Activated T-helper 17 cell treated with anti-CD3 and anti-CD28 coated beads, Interleukin-2, amount 50 U/mL, for 72 hours (primary cell): Measurements from ENCODE around the gene OTOG. TPM values are rescaled to one million over a fixed set of nuclear protein-coding genes. Genes with fewer than 3 reads are reported as not detected.

Experiments used
- ATAC-seq: fragments of 150-1000 bp; cut with Tn5 transposase; replicated peaks from 2 replicates; pipeline ENCODE4 v1.10.0; 2021; ENCODE audit warnings: mild to moderate bottlenecking, moderate library complexity
- H3K27ac Mint-ChIP-seq: one replicate; pipeline ENCODE4 v1.8.0; 2022; ENCODE audit warnings: mixed read lengths
- H3K27me3 Mint-ChIP-seq: one replicate; pipeline ENCODE4 v1.8.0; 2022; ENCODE audit warnings: mixed read lengths
- H3K36me3 Mint-ChIP-seq: one replicate; pipeline ENCODE4 v1.8.0; 2022; ENCODE audit warnings: low read depth, mild to moderate bottlenecking, mixed read lengths
- H3K4me1 Mint-ChIP-seq: one replicate; pipeline ENCODE4 v1.8.0; 2022; ENCODE audit warnings: mixed read lengths
- H3K4me3 Mint-ChIP-seq: one replicate; pipeline ENCODE4 v1.8.0; 2022; ENCODE audit warnings: mild to moderate bottlenecking, mixed read lengths
- H3K9me3 Mint-ChIP-seq: one replicate; pipeline ENCODE4 v1.8.0; 2022; ENCODE audit warnings: mixed read lengths
- total RNA-seq, 2 donors: library from RNA; stranded (reverse); gene quantifications; one replicate each; pipeline ENCODE4 v1.2.3, GENCODE V29; 2022

The OTOG gene
- total RNA-seq, 2 donors from 2014 or later, result not detected

DNA sequence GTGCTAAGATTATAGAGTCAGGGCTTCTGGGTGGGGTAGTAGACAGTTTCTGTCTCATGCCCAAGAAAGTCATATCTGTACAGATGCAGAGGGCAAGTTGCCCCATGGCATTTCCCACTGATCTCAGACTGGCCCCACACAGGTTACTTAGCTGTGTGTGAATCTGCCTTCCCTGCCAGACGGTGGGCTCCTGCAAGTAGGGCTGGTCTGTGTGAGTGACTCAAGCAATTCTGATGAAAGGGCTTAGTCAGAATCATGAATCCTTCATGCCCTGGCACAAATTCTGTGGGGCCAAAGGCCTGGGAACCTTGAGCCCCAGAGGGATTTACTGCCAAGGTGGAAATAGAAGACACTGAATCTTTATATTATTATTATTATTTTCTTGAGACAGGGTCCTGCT is 33.2 kb upstream of the OTOG start:
- Mint-ChIP-seq H3K27ac (no peak overlapping the region), H3K4me1 (no peaks in the 10 kb centered on the region), H3K27me3 (peaks cover 7% of the 10 kb centered on the region), H3K4me3 (no peak overlapping the region), H3K9me3 (no peaks in the 10 kb centered on the region), H3K36me3 (no peaks in the 10 kb centered on the region)
- ATAC-seq, result peak; percentile 12

DNA sequence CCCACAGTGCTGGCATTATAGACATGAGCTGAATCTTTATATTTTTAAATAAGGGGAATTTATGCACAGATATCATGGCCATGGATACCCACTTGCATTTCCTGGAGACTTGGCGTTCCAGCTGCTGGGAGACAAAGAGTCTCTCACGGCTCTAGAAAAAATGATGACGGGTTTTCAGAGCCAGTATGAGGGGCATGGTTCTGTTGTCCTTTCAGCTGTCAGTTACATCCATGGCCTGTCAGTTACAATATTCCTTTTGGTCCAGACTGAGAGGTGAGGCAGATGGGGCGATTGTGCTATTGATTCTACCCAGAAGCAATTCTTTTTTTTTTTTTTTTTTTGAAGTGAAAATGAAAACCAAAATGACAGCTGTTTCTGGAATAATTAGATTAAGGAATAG is 32.6 kb upstream of the OTOG start:
- Mint-ChIP-seq H3K36me3 (no peaks in the 10 kb centered on the region), H3K4me3 (no peak overlapping the region), H3K27ac (no peak overlapping the region), H3K9me3 (no peaks in the 10 kb centered on the region), H3K4me1 (no peaks in the 10 kb centered on the region), H3K27me3 (peaks cover 3% of the 10 kb centered on the region)
- no peak for ATAC-seq

DNA sequence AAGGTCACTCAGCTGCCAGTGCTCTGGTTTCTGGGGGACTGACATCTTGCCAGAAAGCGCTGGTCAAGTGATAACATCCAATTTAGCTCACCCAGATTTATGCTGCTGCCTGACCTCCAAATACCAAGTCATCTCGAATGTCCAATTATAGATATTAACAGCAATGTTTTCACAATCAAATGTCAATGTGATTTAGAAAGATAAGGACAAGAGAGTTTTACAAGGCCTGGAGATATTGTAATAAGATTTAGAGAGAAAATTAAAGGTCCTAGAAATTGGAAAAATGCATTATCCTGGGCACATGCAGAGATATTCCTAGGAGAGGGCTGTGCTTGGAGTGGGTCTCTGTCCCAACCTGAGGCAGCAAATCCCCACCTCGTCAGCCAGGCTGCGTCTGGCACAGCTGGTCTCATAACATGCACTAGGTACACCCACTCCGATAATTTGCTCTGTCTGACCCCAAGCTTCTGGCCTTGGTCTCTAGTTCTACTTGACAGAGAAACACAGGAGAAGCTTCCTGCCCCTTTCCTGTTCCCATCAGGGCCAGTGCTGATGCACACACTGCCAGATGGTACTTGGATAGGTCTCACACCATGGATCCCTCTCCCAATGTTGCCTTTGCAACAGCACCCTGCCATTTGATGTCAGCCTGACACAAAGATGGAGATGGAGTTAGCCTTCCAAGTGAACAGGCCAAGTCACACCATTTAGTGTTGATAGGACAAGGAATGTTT is 31.4 kb upstream of the OTOG start:
- Mint-ChIP-seq H3K36me3 (no peaks in the 10 kb centered on the region), H3K4me3 (no peak overlapping the region), H3K27ac (no peak overlapping the region), H3K27me3 (peaks cover 3% of the 10 kb centered on the region), H3K9me3 (no peaks in the 10 kb centered on the region), H3K4me1 (no peaks in the 10 kb centered on the region)
- ATAC-seq, result no peak

DNA sequence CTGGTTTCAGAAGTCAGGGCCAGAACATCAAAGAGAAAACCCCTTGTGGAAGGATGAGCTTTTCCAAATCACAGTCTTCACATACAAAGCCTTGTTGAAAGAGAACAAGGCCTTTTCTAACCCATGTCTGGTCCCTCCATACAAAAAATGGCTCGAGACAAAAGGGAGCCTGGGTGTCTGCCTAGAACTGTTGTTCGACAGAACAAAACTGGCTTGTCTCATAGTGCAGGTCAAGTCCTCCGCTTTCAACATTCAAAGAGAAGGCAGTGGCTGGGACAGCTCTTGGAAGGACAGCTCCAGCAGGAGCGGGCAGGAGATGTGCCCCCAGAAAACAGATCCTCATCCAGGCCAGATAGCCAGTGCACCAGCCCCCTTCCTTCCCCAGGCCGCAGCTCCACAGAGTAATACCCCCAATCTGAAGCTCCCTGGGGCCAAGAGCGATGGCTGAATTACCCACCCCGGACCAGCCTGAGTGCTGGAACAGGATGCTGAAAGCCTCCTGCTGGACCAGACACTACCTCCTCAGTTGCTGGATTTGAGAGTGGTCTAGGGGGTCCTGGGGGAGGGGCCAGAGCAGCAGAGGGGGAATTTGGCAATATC is 30.4 kb upstream of the OTOG start:
- Mint-ChIP-seq H3K27me3 (peaks cover 3% of the 10 kb centered on the region), H3K36me3 (no peaks in the 10 kb centered on the region), H3K27ac (no peak overlapping the region), H3K4me3 (no peak overlapping the region), H3K9me3 (no peaks in the 10 kb centered on the region), H3K4me1 (no peaks in the 10 kb centered on the region)
- no peak for ATAC-seq

DNA sequence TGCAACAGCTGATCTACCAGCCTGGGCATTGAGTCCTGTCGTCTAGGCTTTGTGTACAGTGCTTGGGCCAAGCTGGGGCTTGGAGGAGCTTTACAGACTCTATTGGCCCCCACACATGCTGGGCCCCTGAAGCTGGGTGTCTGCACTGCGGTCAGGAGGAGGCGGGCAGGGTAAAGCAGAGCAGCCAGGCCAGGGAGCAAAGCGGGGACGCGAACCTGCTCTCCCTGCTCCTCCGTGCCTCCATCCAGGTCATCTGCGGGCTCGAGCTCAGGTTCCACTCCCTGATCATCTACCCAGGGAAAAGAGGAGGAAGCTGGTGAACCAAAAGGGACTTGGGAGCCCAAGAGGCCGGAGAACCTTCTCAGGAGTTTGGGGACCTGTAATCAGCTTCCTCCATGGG is 29.9 kb upstream of the OTOG start:
- Mint-ChIP-seq H3K27me3 (peaks cover 3% of the 10 kb centered on the region), H3K4me1 (no peaks in the 10 kb centered on the region), H3K4me3 (no peak overlapping the region), H3K9me3 (no peaks in the 10 kb centered on the region), H3K36me3 (no peaks in the 10 kb centered on the region), H3K27ac (no peak overlapping the region)
- ATAC-seq, result no peak

DNA sequence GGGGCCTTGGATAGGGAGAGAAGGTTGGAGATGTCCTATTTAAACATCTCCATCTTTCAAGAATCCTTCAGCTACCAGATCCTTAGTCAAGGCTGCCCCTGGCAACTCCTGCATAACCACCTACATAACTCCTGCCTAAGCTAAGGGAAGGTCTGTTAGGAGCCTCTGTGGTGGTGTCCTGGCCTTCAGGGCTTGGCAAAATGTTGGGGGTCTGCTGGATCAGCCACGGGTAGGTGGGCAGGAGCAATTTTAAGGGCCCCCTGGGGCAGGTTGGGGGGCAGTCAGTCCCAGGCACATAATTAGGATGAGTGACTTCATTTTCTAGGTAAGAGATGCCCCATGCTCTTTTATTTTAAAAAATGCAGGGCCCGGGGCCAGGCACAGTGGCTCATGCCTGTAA is 28.7 kb upstream of the OTOG start:
- Mint-ChIP-seq H3K27ac (no peak overlapping the region), H3K4me3 (no peak overlapping the region), H3K27me3 (no peaks in the 10 kb centered on the region), H3K9me3 (no peaks in the 10 kb centered on the region), H3K4me1 (no peaks in the 10 kb centered on the region), H3K36me3 (no peaks in the 10 kb centered on the region)
- no peak for ATAC-seq

DNA sequence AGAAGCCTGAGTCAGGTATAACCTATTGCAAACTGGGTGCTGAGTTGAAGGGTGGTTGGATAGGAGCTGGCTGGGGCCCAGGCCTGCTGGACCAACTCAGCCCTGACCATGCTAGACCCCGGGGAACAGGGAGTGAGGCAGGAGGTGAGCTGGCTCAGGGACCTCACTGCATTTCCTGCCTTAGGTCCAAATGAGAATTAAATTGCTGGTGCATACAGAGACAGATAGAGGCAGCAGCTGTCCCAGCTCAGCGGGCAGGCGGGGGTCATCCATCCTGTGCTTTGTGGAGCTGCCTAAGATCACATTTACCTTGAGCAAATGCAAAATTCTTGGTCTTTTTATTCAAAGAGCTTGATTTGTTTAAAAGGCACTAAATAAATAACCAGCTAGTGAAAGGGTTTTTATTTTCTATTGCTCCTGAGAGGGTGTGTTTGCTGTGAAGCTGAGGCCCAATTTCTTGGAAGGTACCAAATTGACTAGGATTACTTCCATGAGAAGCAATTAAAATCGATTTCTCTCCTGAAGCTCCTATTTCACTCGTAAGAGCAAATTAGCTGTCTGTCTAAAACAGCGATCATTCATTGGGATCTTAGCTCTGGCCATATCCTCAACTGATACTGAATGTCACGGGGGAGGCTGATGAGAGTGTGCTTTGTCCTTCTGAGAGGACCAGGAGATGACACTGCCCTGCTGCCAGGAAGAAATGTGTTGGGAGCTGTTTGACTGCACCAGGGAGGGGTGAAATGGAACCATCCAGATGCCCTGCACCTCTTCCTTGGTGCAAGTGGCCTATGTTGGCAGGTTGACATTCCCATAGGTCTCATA is 27.8 kb upstream of the OTOG start:
- Mint-ChIP-seq H3K27ac (no peak overlapping the region), H3K4me3 (no peak overlapping the region), H3K9me3 (no peaks in the 10 kb centered on the region), H3K4me1 (no peaks in the 10 kb centered on the region), H3K27me3 (no peaks in the 10 kb centered on the region), H3K36me3 (no peaks in the 10 kb centered on the region)
- no peak for ATAC-seq

DNA sequence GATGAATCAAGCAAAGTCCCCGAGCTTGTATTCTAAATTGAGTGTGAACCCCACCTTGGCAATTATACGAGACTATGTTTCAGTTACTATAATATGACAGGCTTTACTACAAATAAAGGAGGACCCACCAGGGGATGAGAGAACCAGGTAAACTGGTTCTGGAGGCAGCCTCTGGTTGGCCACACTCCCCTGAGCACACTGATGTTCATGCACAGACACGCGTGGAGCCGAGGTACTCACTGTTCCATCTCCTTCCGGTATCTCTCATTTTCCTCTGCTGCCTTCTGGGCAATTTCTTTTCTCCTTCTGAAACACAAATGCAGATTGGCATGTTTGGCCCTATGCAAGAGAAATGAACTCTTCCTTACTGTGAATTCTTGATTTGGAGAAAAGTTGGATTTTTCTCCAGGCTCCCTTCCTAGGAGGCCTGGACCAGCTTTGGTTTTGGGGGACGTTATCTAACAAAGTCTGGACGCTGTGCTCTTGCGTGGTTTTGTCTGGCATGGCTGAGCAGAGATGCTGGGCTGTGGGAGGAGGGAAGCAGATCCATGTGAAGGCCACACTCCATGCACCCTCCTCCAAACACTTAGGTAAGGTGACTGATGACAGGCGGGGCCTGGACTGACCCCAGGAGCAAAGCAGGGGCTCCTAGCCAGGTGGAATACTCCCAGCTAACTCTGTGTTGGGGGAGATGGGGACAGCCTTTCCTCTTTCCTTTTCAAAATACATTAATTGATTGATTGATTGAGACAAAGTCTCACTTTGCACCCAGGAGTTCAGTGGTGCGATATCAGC is 25.8 kb upstream of the OTOG start:
- Mint-ChIP-seq H3K4me3 (no peak overlapping the region), H3K4me1 (no peaks in the 10 kb centered on the region), H3K27ac (no peak overlapping the region), H3K27me3 (peaks cover 5% of the 10 kb centered on the region), H3K36me3 (no peaks in the 10 kb centered on the region), H3K9me3 (no peaks in the 10 kb centered on the region)
- no peak for ATAC-seq

DNA sequence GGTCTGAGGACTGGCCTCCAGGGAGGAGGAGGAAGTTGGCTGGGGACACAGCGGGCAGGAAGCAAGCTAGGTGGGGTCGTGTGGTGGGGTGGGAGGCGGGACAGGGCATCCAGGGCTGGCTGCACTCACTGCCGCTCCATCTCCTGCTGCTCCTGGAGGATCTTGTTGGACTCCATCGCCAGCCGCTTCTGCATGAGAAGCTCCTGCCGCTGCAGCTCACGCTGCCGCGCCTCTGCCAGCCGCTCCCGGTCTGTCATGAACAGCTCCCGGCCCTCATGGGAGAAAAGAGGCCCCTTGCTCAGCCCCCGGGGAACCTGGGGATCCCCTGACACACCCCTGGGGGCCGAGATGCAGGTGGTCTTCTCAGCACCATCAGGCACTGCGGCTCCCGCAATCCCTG is 24.4 kb upstream of the OTOG start:
- H3K27me3 Mint-ChIP-seq, result peaks cover 6% of the 10 kb centered on the region
- no peaks in the 10 kb centered on the region for H3K4me1 Mint-ChIP-seq
- H3K27ac Mint-ChIP-seq, result no peak overlapping the region
- no peaks in the 10 kb centered on the region for H3K36me3 Mint-ChIP-seq
- ATAC-seq, result no peak
- H3K4me3 Mint-ChIP-seq, result no peak overlapping the region
- no peaks in the 10 kb centered on the region for H3K9me3 Mint-ChIP-seq

DNA sequence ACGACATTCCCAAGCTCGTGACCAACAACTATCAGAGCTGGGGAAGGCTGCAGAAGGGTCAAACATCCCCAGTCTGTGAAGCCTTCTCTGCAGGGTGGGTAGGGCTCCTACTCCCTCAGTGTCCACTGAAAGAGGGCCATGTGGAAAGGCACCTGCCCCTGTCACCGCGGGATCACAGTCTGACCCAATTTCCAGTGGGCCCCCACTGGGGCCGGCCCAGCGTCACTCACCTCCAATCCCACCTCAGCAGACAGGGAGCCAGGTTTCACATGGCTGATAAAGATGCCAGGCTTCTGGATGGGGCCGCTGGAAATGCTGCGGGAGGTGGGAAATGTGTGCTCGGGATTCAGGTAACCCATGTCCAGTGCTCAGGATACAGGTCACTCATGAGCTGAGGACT is 22.8 kb upstream of the OTOG start:
- no peaks in the 10 kb centered on the region for H3K4me1 Mint-ChIP-seq
- peaks cover 6% of the 10 kb centered on the region for H3K27me3 Mint-ChIP-seq
- ATAC-seq, result no peak
- H3K4me3 Mint-ChIP-seq, result no peak overlapping the region
- no peak overlapping the region for H3K27ac Mint-ChIP-seq
- no peaks in the 10 kb centered on the region for H3K9me3 Mint-ChIP-seq
- no peaks in the 10 kb centered on the region for H3K36me3 Mint-ChIP-seq

DNA sequence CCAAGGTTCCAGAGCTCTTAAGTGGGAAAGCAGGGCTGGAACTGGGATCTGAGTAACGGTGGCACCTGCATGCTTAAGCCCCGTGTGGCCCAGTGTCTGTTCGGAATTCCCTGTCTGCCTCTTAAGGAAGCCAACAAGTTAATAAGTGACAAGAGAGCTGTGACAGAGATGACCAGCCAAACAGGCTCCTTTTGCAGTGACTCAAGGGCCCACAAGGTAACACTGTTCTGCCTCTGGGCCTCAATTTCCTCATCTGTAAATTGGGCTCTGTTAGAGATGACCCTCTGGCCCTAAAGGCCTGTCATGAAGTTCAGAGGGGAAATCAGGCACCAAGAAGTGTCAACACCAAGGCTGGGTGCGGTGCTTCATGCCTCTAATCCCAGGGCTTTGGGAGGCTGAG is 21.5 kb upstream of the OTOG start:
- H3K4me3 Mint-ChIP-seq, result no peak overlapping the region
- H3K27me3 Mint-ChIP-seq, result peaks cover 6% of the 10 kb centered on the region
- no peak for ATAC-seq

DNA sequence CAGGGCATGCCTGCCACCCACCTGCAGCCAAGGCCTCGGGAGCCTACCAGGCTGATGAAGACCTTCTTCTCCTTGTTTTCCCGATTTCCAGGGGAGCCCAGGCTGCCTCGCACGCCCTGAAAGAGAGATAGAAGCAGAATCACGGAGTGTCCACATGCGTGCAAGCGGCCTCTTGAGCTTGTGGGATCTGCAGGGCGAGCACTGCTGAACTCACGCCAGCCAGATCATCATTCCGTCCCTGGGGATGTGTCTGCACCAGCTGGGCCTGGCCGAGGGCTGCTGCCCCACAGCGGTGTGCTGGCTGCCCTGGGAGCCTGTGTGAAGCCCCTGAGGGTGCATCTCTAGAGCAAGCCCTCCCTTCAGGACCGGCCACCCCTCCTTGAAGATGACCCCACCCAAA is 20.7 kb upstream of the OTOG start:
- ATAC-seq, result no peak
- no peaks in the 10 kb centered on the region for H3K9me3 Mint-ChIP-seq
- no peak overlapping the region for H3K4me3 Mint-ChIP-seq
- H3K36me3 Mint-ChIP-seq, result no peaks in the 10 kb centered on the region
- peaks cover 6% of the 10 kb centered on the region for H3K27me3 Mint-ChIP-seq
- H3K4me1 Mint-ChIP-seq, result no peaks in the 10 kb centered on the region
- no peak overlapping the region for H3K27ac Mint-ChIP-seq

More for the DNA sequence above, 21.5 kb upstream of the OTOG start:
- H3K36me3 Mint-ChIP-seq, result no peaks in the 10 kb centered on the region
- H3K27ac Mint-ChIP-seq, result no peak overlapping the region
- no peaks in the 10 kb centered on the region for H3K4me1 Mint-ChIP-seq
- H3K9me3 Mint-ChIP-seq, result no peaks in the 10 kb centered on the region

DNA sequence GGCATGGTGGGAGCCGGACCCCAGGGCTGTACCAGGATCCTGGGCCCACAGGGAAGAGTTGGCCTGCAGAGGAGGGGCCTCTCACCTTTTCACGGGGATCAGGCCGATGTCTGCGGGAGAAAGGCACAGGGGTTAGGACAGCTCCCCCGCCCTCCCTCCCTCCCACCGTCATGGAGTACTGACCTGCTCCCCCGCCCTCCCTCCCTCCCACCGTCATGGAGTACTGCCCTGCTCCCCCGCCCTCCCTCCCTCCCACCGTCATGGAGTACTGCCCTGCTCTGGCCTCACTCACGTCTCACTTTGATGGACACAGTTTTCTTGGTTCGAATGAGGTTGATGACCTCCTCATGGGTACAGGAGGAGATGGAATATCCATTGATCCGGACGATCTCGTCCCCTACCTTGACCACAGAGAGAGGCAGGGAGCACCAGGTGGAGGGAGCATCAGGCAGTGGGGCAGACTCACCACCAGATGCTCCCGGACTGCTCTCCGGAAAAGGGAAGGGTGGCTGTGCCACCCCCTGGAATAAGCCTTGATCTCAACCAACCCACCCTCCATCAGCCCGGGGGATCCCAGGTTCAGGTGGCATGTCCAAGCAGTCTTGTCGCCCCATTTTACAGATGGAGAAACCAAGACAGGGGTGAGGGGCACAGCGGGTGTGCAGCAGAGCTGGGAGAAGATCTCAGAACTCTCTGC is 20.0 kb upstream of the OTOG start:
- Mint-ChIP-seq H3K4me1 (no peaks in the 10 kb centered on the region), H3K27ac (no peak overlapping the region), H3K9me3 (no peaks in the 10 kb centered on the region), H3K4me3 (no peak overlapping the region), H3K27me3 (peaks cover 10% of the 10 kb centered on the region), H3K36me3 (no peaks in the 10 kb centered on the region)
- ATAC-seq, result no peak

DNA sequence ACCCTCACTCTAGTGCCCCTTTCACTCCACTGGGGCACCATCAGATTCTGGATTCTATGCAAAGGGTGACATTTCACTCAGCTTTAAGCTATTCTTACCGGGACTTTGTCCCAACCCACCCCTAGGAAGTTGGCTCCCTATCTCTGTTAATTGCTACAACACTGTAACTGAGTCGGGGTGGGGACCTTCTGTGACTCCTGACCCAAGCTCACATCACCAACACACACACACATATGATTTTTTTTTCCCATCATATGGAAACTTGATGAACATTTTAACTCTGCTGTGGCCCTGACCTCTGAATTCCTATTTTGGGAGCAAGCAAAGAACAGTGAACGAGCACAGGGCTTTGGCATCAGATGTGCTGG is 19.4 kb upstream of the OTOG start:
- Mint-ChIP-seq H3K4me3 (no peak overlapping the region), H3K36me3 (no peaks in the 10 kb centered on the region), H3K27ac (no peak overlapping the region), H3K9me3 (no peaks in the 10 kb centered on the region), H3K4me1 (no peaks in the 10 kb centered on the region), H3K27me3 (peaks cover 10% of the 10 kb centered on the region)
- ATAC-seq, result no peak
